Stimulated activated CD4-positive, alpha-beta T cell treated with anti-CD3 and anti-CD28 coated beads, Interleukin-1b, Interleukin-23, amount 100 ng/mL, for 48 hours (primary cell): ENCODE measurements around the gene KIF3B.
"Not testable (repeated sequence)": the region's sequence is repeated elsewhere in the genome, so short reads cannot be mapped to it uniquely, and the experiment has no call there.

Source experiments
- DNase-seq: peaks from one replicate; pipeline ENCODE4 v3.0.0-alpha.2; 2020

The KIF3B gene

DNA sequence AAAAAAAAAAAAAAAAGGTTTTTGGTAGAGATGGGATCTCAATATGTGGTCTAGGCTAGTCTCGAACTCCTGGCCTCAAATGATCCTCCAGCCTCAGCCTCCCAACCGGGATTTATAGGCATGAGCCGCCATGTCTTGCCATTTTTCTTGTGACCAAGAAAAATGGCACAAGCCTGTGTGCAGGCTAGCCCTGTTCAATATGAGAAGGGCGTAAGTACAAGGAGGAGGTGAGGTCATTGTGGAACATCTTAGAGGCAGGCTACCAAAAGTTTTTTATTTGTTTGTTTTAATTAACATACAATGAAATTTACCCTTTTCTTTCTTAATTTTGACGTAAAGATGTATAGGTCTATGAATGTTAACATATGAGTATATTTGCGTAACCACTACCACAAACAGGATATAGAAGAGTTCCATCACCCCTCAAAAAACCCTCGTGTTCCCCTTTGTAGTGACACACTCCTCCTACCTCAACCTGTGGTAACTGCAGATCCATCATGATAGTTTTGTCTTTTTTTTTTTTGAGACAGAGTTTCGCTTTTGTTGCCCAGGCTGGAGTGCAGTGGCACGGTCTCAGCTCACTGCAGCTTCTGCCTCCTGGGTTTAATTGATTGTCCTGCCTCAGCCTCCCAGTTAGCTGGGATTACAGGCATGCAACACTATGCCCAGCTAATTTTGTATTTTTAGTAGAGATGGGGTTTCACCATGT is 28.3 kb upstream of the KIF3B start:
- peak; percentile 52 for DNase-seq

GRCh38 chr20:32251470-32251869 is 26.0 kb upstream of the KIF3B start:
- no peak for DNase-seq

DNA sequence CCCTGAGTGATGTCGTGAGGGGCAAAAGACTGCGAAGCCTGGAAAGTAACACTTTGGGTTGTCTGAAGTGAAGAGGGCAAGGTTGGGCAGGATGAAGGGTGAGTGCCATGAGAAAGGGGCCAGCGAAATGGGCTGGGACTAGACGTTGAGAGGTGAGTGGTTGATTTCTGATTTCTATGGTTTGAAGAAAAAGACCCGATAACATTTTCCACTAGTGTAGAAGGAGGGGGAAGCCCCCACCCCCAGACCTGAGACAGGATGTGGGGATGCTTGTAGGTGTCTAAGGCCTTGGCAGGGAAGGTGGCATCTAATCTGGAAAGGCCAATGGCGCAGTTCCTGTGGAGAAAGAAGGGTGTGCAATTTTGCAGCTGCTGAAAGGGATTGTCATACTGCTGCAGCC is 25.3 kb upstream of the KIF3B start:
- peak; percentile 88 for DNase-seq

DNA sequence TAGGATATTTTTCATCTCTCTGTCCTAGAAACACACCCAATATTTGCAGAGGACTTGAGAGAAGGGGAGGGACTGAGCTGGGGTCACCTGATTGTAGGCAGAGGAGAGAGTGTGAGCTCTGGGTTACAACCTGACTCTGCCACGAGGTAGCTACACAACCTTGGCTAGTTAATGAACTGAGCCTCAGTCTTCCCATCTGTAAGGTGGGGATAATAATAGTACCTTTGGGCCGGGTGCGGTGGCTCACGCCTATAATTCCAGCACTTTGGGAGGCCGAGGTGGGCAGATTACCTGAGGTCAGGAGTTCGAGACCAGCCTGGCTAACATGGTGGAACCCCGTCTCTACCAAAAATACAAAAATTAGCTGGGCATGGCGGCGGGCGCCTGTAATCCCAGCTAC is 16.5 kb upstream of the KIF3B start:
- not testable (repeated sequence) for DNase-seq

GRCh38 chr20:32261644-32262043 is 15.8 kb upstream of the KIF3B start:
- no peak for DNase-seq

DNA sequence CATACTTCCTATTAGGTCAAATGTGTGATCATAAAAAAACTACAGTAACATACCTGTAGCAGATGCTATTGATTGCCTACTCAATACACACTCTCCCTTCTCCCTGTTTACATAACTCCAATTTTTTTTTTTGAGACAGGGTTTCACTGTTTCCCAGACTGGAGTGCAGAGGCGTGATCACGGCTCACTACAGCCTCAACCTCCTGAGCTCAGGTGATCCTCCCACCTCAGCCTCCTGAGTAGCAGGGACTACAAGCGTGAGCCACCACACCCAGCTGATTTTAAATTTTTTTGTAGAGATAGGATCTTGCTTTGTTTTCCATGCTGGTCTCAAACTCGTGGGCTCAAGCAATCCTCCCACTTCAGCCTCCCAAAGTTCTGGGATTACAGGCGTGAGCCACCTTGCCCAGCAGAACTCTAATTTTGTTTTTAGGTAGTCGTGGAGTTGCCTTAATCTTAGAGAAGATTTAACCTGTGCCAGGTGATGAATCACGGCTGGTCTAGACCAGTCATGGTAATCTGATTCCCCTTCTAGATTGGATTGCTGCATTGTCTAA is 14.0 kb upstream of the KIF3B start:
- no peak for DNase-seq

DNA sequence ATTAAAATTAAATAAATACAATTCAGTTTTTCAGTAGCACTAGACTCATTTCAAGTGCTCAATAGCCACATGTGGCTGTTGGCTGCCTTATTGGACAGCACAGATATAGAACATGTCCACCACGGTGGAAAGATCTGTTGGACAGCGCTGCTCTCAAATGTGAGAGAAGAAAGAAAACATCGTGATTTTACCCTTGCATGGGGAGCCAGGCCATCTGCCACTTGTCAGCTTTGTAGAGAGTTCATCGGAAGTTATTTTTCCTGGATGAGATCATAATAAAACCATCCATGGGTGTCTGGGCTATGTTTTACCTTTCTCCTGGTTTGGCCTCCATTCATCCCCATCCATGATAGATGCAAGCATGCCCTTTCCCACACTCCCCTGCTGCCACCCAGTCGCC is 5.8 kb upstream of the KIF3B start:
- DNase-seq, result no peak

DNA sequence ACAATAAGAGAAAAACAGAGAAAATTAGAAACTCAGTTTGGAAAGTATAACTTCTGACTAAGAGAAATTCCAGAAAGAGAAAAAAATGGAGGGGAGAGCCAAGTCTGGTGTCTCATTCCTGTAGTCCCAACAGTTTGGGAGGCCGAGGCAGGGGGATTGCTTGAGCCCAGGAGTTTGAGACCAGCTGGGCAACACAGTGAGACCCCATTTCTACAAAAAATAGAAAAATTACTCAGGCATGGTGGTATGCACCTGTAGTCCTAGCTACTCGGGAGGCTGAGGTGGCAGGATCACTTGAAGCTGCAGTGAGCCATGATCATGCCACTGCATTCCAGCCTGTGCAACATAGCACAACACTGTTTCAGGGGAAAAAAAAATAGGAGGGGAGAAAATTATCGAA is 3.1 kb upstream of the KIF3B start:
- DNase-seq, result no peak

DNA sequence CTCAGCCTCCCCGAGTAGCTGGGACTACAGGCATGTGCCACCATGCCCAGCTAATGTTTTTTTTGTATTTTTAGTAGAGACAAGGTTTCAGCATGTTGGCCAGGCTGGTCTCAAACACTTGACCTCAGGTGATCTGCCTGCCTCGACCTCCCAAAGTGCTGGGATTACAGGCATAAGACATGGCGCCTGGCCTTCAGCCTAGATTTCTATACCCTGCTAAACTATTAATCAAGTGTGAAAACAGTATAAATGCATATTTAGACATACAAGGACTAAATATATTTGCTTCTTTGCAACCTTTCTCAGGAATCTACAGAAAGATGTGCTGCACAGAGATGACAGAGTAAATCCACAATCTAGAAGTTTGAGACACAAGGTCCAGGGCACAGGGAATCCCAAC is 2.3 kb upstream of the KIF3B start:
- DNase-seq, result not testable (repeated sequence)

DNA sequence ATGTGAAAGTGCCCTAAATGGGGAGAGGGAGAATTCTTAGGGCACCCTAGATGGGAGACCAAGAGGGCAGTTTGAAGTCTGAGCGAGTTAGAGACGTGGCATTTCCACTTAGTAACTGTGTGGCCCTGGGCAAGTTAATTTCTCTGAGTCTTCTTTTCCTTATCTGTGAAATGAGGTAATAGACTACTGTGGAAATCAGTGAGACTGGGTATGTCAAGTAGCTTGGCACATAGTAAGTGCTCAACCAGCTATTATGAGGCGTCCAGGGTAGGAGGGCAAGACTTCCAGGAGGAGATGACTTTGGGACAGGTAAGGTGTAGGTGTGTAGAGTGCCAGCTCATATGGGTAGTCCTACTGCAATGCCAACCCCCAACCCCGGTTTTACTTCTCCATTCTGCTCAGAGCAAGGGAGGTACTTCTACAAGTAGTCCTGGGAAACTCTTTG is 770 bp downstream of the KIF3B start:
- peak; percentile 24 for DNase-seq

GRCh38 chr20:32281711-32282110 is 4.3 kb downstream of the KIF3B start:
- peak; percentile 56 for DNase-seq

- DNase-seq, result no peak
These were observed 5.0 kb downstream of the KIF3B start for GRCh38 chr20:32282461-32282860.

GRCh38 chr20:32285082-32285620 is 7.7 kb downstream of the KIF3B start:
- no peak for DNase-seq

DNA sequence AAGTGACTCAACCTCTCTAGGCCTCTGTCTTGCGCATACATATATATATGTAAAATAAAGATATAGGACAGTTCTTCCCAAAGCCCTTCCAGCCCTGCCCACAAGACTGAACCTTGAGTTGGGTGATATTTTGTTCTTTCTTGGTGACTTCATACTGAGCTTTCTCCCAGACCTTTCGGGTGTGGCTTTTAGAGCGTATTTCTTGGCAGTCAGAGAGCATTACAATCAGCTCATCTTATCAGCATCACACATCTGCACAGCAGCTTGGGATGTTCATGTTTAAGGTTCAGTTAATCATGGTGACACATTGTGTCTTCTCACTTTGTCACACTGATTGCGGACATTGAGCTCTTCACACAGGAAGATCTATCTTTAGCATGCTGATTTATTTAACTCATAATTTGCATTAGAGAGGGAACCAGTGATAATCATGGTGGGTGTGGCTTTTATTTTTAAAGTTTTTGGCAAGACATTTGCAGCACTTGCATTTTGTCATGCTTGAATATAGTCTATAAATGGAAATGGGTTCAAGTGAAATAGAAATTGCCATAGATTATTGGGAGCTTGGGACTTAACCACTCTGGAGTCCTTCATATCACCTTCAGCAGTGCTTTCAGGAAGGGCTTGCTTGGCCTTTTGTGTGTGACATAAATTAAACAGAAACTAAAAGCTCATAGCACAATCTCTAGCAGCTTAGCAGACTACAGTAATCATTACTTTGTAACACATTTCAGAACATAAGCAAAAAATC is 8.3 kb downstream of the KIF3B start:
- DNase-seq, result peak; percentile 68

GRCh38 chr20:32287231-32287638 is 9.8 kb downstream of the KIF3B start:
- peak; percentile 20 for DNase-seq

DNA sequence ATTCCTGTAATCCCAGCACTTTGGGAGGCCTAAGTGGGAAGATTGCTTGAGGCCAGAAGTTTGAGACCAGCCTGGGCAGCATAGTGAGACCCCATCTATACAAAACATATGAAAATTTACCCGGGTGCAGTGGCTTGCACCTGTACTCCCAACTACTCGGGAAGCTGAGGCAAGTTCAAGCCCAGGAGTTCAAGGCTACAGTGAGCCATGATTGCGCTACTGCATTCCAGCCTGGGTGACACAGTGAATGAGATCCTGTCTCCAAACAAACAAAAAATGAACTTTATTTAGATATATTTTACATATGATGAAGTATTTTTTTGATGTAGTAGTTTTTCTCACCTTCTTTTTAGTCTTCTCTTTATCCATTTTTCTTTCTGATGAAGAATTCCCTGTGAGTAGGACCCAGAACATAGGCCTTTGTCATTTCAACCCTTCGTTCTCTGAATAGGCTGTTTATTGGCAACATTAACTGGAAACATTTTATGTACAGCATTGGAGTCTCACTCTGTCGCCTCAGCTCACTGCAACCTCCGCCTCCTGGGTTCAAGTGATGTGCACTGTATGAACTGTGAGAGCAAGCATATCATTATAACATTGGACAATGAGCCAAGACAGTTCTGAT is 10.9 kb downstream of the KIF3B start:
- no peak for DNase-seq

GRCh38 chr20:32289299-32289660 is 11.8 kb downstream of the KIF3B start:
- not testable (repeated sequence) for DNase-seq

DNA sequence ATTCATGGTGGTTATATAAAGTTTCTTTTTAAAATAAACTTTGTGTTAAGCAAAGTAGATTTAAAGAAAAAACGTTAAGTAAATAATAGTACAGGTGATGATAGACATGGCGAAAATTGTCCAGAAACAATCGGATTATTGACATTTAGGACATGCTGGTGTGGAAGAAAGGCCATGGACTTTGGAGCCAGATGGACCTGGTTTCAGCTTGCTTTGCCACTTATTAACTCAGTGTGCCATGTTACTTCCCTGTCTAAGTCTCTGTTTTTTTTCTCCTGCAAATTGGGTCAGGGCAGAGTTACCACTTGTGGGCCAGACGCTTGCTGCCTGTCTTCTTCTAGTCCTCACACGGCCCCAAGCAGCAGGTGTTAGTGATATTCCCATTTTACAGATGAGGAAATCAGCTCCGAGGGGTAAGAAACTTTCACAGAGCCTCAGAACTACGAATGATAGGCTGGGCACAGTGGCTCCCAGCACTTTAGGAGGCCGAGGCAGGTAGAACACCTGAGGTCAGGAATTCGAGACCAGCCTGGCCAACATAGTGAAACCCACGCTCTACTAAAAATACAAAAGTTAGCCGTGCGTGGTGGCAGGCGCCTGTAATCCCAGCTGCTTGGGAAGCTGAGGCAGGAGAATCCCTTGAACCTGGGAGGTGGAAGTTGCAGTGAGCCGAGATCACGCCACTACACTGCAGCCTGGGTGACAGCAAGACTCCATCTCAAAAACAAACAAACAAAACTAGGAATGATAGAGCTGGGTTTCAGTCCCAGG is 12.4 kb downstream of the KIF3B start:
- no peak for DNase-seq

- no peak for DNase-seq
These were observed 13.7 kb downstream of the KIF3B start for GRCh38 chr20:32291166-32291565.

DNA sequence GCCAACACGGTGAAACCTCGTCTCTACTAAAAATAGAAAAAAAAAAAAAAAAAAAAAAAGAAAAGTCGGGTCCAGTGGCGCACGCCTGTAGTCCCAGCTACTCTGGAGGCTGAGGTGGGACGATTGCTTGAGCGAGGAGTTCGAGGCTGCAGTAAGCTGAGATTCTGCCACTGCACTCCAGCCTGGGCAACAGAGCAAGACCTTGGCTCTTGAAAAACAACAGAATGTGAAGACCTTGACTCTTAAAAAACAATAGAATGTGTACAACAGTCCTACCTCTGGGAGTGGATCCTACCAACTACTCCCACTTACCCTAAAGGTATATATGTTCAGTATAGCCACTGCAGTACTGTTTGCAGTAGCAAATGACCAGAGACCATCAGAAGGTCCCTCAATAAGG is 15.1 kb downstream of the KIF3B start:
- DNase-seq, result no peak

GRCh38 chr20:32294071-32294470 is 16.6 kb downstream of the KIF3B start:
- DNase-seq, result no peak

DNA sequence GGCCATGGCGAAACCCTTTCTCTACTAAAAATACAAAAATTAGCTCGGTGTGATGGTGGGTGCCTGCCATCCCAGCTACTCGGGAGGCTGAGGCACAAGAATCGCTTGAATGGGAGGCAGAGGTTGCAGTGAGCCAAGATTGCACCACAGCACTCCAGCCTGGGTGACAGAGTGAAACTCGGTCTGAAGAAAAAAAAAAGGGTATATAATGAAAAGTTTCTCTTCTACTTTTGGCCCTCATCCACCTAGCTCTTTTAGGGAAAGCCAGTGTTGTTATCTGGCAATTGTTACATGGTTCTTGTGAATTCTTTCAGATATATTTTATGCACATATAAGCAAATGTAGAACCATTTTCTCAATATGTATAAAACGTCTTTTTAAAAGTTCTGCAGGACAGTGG is 19.0 kb downstream of the KIF3B start:
- DNase-seq, result no peak
